Spinal cord (tissue), 10 donors: ENCODE results near the gene KCTD2. TPM values are rescaled to one million over a fixed set of nuclear protein-coding genes. Genes with fewer than 3 reads are reported as not detected.
"Not testable (repeated sequence)": the region's sequence is repeated elsewhere in the genome, so short reads cannot be mapped to it uniquely, and the experiment has no call there.

Experiments used
- DNase-seq, 6 donors: peaks; one replicate each; pipeline versions ENCODE4 v3.0.0 to v3.0.0-alpha.2; 2013 to 2015; ENCODE audit warnings: low spot score in 6 of 6, low read depth in 4 of 6
- H3K27ac ChIP-seq: one replicate; pipeline ENCODE4 v1.5.1; 2013; ENCODE audit warnings: low read depth, low read length, control low read depth
- H3K27me3 ChIP-seq: one replicate; pipeline ENCODE4 v1.6.1; 2013; ENCODE audit warnings: low read length; ENCODE audit not compliant: control insufficient read depth, insufficient read depth
- H3K36me3 ChIP-seq: one replicate; pipeline ENCODE4 v1.6.1; 2013; ENCODE audit warnings: low read length; ENCODE audit not compliant: control insufficient read depth, insufficient read depth
- H3K4me1 ChIP-seq: one replicate; pipeline ENCODE4 v1.6.1; 2013; ENCODE audit warnings: low read length; ENCODE audit not compliant: control insufficient read depth, insufficient read depth
- H3K4me3 ChIP-seq: one replicate; pipeline ENCODE4 v1.5.1; 2013; ENCODE audit warnings: low read depth, low read length, control low read depth
- H3K9me3 ChIP-seq: one replicate; pipeline ENCODE4 v1.6.1; 2013; ENCODE audit warnings: low read length; ENCODE audit not compliant: control insufficient read depth, insufficient read depth
- WGBS: methylation state at CpG from one replicate; pipeline ENCODE4 v1.1.5; 2013; ENCODE audit warnings: missing lambda C conversion rate; ENCODE audit not compliant: insufficient coverage; 5-methylcytosine and 5-hydroxymethylcytosine counted together
- polyA plus RNA-seq, 2 donors: library from polyadenylated mRNA; unstranded; fragments of 120-200 nt; gene quantifications; one replicate each; pipeline ENCODE4 v1.2.1, GENCODE V29; 2013; ENCODE audit not compliant: insufficient read length in 2 of 2
- total RNA-seq, 2 donors: library from RNA; depleted of rRNA in 1 of 2; stranded (reverse); fragments of 120-200 nt in 1 of 2; fragments of >200 nt in 1 of 2; gene quantifications; one replicate each; pipeline versions ENCODE4 v1.2.3 to v1.2.4, GENCODE V29; 2013 to 2014
- donor health status: healthy.

Gene KCTD2
- total and polyA plus RNA-seq, 4 donors: 31.9 to 72.3 (median 56.2) TPM

DNA sequence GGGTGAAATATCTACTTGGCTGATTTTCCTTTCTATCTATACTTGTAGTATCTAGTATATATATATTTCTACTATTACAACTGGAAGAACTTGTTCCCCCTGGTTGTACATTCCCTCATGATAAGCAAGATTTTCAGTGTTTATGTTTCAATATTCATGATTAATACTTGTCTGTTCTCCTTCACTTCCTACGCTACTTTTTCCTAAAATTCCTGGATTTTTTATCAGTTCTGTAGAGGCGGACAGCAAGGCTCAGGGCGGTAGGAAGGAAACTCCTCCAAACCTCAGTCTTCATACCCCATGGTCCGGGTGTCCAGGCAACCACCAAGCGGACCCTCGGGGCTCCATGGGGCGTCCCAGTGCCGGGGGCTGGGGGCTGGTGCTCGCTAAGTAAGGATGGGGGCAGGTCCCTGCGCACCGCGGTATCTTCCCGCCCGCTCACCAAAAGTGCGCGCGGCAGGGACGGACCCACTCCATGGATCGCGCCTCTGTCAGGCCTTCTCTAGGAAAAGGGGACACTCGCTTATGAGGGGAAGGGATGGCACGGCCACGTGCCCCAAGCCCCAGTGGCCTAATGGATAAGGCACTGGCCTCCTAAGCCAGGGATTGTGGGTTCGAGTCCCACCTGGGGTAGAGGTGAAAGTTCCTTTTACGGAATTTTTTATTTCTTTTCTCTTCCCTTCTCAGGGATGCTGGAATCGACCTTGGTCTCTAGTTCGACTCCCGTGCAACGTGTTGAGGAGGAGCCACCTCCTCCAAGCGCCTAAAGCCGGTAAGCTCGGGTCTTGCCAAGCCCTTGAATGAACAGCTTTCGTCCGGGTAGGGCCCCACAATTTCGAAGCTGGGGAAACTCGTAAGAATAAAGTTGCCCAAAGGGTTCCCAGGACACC, 13.4 kb upstream of the KCTD2 start:
- peaks cover 39% of the 10 kb centered on the region for H3K4me1 ChIP-seq
- H3K27me3 ChIP-seq: no peaks in the 10 kb centered on the region
- under 1% methylated on average over 28 of the region's 36 CpGs for WGBS
- no peaks in the 10 kb centered on the region for H3K9me3 ChIP-seq
- peak overlapping the region; percentile 98 for H3K27ac ChIP-seq
- H3K4me3 ChIP-seq: peak overlapping the region; percentile 90
- DNase-seq: peak in 5 of 6 donors; percentile 86 to 98 (median 92)
- peaks cover 26% of the 10 kb centered on the region for H3K36me3 ChIP-seq

DNA sequence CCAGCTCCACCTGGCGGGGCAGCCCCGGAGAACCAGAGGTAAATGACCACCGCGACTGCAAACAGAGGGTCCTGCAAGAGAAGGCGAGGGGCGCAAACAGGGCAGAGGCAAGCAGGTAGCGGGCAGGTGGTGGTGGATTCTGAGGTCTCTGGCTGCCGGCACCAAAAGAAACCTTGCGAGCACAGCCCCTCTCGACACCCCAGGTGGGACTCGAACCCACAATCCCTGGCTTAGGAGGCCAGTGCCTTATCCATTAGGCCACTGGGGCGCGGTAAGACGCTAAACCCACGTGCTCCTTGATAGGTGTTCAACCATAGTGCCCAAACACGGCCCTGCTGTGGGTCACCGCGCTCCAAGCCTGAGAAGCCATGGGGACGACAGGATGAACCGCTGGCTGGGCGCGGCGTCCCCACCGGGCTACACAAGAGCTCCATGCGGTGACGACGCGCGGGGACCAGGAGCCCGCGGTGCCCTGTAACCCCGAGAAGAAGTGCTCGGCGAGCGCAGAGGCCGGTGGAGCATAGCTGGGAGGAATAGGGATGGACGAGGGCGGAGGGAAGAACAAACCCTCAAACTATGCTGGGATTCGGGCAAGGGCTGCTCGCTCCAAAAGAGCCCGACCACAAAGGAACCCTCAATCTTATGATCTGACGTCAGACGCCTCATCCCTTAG, 12.7 kb upstream of the KCTD2 start:
- H3K36me3 ChIP-seq: peaks cover 32% of the 10 kb centered on the region
- peaks cover 39% of the 10 kb centered on the region for H3K4me1 ChIP-seq

DNA sequence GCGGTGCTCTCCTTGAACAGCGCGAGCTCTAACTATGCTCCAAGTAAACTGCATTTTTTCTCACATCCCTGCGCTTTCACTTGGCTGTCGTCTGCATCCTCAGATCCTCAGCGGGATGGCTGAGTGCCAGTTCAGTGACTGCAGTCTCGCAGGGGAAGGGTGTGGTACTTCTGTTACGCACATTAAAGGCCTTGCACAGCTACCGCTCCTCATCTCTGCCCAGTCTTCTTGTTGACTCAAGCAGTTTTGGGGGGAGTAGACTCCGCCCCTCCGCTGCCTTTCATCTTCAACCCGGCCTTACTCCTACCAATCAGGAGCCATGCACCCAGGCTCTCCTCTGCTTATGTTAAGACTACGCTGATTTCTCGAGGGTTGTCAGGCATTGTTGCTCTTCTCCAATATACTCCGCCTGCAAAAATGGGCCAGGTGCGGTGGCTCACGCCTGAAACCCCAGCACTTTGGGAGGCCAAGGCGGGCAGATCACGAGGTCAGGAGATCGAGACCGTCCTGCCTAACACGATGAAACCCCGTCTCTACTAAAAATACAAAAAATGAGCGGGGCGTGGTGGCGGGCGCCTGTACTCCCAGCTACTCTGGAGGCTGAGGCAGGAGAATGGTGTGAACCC, 10.3 kb upstream of the KCTD2 start:
- Histone ChIP-seq H3K4me1 (peaks cover 39% of the 10 kb centered on the region), H3K27ac (peak overlapping the region; percentile 45), H3K36me3 (peaks cover 51% of the 10 kb centered on the region), H3K9me3 (no peaks in the 10 kb centered on the region), H3K4me3 (no peak overlapping the region), H3K27me3 (no peaks in the 10 kb centered on the region)
- WGBS: 79% methylated on average over 26 of the region's 27 CpGs
- DNase-seq: peak in 2 of 6 donors; percentile 36 to 84

More for the DNA sequence above, 12.7 kb upstream of the KCTD2 start:
- DNase-seq: peak in 4 of 6 donors; percentile 74 to 97 (median 86)
- WGBS: under 1% methylated on average over 40 of the region's 43 CpGs
- Histone ChIP-seq H3K27ac (peak overlapping the region; percentile 98), H3K9me3 (no peaks in the 10 kb centered on the region), H3K27me3 (no peaks in the 10 kb centered on the region), H3K4me3 (peak overlapping the region; percentile 90)

DNA sequence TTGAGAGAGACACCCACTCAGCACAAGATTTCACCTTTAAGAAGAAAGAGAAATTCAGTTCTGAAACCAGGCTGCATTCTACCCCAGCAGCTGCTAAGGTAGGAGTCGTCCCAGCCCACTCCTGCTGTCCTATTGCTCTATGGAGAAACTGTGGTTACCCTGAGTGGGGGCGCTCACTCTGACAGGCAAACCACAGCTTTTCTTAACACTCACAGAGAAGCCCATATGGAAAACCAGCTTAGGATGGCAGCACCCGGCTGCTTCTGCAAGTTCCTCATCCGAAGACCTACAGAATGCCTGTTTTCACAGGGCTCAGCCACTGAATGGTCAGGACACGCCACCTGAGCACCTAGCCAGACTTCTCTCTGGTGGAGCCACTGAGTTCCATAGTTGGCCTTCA, 7.8 kb upstream of the KCTD2 start:
- no peak overlapping the region for H3K4me3 ChIP-seq
- 81% methylated on average over 5 of the region's 5 CpGs for WGBS
- no peak overlapping the region for H3K27ac ChIP-seq
- H3K4me1 ChIP-seq: peaks cover 19% of the 10 kb centered on the region
- H3K27me3 ChIP-seq: no peaks in the 10 kb centered on the region
- H3K36me3 ChIP-seq: peaks cover 58% of the 10 kb centered on the region
- no peaks in the 10 kb centered on the region for H3K9me3 ChIP-seq
- no peak for DNase-seq

DNA sequence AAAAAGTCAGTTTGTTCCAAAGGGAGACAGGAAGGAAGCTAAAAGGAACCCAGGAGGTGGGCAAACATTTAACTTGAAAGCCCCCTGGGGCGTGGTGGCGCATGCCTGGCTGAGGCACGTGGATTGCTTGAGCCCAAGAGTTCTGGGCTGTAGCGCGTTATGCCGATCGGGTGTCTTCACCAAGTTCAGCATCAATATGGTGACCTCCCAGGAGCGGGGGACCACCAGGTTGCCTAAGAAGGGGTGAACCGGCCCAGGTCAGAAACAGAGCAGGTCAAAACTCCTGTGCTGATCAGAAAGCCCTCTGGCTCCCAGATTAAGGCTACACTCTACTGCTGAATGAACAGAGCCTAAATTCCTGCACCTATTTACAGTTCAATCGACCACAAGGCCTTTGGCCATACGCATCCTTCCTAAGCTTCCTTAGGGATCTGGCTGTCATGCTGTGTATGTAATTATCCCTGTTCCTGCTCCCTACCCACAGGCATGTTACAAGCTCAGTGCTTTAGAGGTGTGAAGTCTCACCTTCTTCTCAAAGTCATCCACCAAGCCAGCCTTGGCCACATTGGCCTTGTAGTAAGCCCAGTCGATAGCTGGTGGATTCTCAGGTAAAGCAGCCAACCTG, 5.3 kb upstream of the KCTD2 start:
- H3K36me3 ChIP-seq: peaks cover 45% of the 10 kb centered on the region
- no peak overlapping the region for H3K4me3 ChIP-seq
- no peaks in the 10 kb centered on the region for H3K27me3 ChIP-seq
- peaks cover 6% of the 10 kb centered on the region for H3K4me1 ChIP-seq
- 84% methylated on average over 10 of the region's 12 CpGs for WGBS
- no peak for DNase-seq
- no peak overlapping the region for H3K27ac ChIP-seq
- H3K9me3 ChIP-seq: no peaks in the 10 kb centered on the region

DNA sequence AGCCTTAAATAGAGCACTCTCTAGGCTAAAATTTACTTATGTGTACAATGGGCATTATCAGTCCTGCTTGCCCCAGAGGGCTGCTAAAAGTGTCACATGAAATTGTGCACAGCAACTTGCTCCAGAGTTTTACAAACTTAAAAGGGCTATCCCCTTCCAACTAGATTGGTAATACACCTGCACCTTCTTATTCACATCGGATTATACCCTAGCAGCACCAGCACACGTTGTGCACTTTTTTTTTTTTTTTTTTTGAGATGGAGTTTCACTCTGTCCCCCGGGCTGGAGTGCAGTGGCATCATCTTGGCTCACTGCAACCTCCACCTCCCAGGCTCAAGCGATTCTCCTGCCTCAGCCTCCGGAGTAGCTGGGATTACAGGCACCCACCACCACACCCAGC, 3.2 kb upstream of the KCTD2 start:
- H3K27me3 ChIP-seq, DNase-seq, H3K9me3 ChIP-seq, H3K4me3 ChIP-seq, H3K27ac ChIP-seq: not testable (repeated sequence)
- peaks cover 16% of the 10 kb centered on the region for H3K4me1 ChIP-seq
- H3K36me3 ChIP-seq: peaks cover 30% of the 10 kb centered on the region
- whole genome bisulfite sequencing: no CpG with 5 or more reads among the region's 5 CpGs

DNA sequence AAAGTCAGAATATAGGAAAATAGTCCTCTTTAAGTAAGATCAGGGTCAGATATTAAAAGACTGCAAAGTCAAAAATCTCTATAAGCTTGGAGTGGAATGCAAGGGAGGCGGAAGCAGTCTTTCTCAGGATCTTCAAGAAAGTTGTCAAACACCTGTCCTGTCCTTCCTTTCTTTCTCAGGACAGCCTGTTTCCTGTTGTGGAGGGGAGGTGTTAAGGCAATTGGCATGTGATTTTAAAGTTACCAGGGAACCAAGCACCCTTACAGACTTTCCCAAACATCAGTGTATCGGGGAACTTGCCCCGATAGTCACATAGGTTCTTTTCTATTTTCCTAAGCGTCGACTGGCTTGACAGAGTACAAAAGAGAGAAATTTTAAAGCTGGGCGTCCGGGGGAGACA, 2.3 kb upstream of the KCTD2 start:
- H3K4me1 ChIP-seq: peaks cover 16% of the 10 kb centered on the region

DNA sequence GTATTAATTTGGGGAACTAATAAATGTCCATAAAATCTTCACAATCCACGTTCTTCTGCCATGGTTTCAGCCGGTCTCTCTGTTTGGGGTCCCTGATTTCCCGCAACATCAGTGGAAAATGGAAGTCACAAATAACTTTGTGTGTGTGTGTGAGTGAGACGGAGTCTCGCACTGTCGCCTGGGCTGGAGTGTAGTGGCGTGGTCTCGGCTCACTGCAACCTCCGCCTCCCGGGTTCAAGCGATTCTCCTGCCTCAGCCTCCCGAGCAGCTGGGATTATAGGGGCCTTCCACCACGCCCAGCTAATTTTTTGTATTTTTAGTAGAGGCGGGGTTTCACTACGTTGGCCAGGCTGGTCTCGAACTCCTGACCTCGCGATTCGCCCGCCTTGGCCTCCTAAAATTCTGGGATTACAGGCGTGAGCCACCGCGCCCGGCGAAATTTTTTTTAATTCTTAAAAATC, 1.0 kb upstream of the KCTD2 start:
- H3K9me3 ChIP-seq, DNase-seq, H3K27me3 ChIP-seq: not testable (repeated sequence)
- Histone ChIP-seq H3K36me3 (peaks cover 23% of the 10 kb centered on the region), H3K4me3 (peak overlapping the region; percentile 100), H3K4me1 (peaks cover 16% of the 10 kb centered on the region), H3K27ac (peak overlapping the region; percentile 97)
- WGBS: 6% methylated on average over 12 of the region's 25 CpGs

More for the DNA sequence above, 2.3 kb upstream of the KCTD2 start:
- H3K27ac ChIP-seq: no peak overlapping the region
- no peak overlapping the region for H3K4me3 ChIP-seq
- H3K9me3 ChIP-seq: no peaks in the 10 kb centered on the region
- no peak for DNase-seq
- H3K36me3 ChIP-seq: peaks cover 24% of the 10 kb centered on the region
- WGBS: 100% methylated on average over 1 of the region's 7 CpGs
- no peaks in the 10 kb centered on the region for H3K27me3 ChIP-seq

DNA sequence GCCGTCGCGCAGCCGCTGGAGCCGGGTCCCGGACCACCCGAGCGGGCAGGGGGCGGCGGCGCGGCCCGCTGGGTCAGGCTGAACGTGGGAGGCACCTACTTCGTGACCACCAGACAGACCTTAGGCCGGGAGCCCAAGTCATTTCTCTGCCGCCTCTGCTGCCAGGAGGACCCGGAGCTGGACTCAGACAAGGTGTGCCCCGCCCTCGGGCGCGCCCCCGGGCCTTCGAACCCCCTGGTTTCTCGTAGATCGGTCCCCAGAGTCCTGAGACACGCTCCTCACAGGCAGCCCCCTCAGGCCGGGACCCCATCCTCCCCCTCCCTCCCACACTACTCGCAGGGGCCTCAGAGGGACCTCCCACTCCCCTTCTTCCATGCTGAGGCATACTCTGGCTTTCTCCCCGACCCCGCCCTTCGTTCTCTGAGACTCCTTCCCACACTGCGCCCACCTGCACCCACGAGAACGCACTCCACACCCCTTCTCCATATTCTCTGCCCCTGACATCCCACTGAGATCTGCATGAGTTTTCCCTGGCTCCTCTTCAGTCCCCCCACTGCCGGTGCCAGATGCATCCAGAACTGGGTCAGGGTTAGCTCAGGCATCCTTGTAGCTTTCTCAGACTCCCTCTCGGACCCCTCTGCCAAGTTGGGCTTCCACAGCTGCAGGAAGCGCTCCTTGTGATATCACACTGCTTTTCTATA, 523 bp downstream of the KCTD2 start:
- peaks cover 21% of the 10 kb centered on the region for H3K36me3 ChIP-seq
- peaks cover 16% of the 10 kb centered on the region for H3K4me1 ChIP-seq
- 0% methylated on average over 38 of the region's 38 CpGs for WGBS
- peak in 2 of 6 donors; percentile 59 to 61 for DNase-seq
- H3K27me3 ChIP-seq: no peaks in the 10 kb centered on the region
- H3K4me3 ChIP-seq: peak overlapping the region; percentile 76
- H3K9me3 ChIP-seq: no peaks in the 10 kb centered on the region
- peak overlapping the region; percentile 69 for H3K27ac ChIP-seq
